Caco-2 (cell line): ENCODE results near the gene AGPAT1. TPM values are rescaled to one million over a fixed set of nuclear protein-coding genes. Genes with fewer than 3 reads are reported as not detected.
A peak's percentile ranks its signal among the peaks of the same experiment; 100 is the strongest.

ENCODE experiments used
- BruUV-seq: library from RNA; stranded (reverse); fragments of 400-500 nt; replicated peaks from 2 replicates; lab custom pipeline; 2021; lab: Mats Ljungman, UMichigan
- CTCF ChIA-PET: fragments of 300-600 bp; sonication (Branson Sonifier 250); formaldehyde crosslinking; loops from one replicate; lab custom pipeline; 2022; ENCODE audit warnings: antibody characterized with exemption; lab: Charles Lee
- POLR2A ChIA-PET: fragments of 300-600 bp; sonication (Branson Sonifier 250); formaldehyde crosslinking; loops from one replicate; lab custom pipeline; 2022; ENCODE audit warnings: antibody characterized with exemption; lab: Charles Lee
- DNase-seq, 2 experiments: peaks; one replicate each; pipeline versions ENCODE4 v3.0.0 to v3.0.0-alpha.2; 2020 to 2022
- H3K27me3 ChIP-seq: replicated peaks from 2 replicates; pipeline ENCODE4 v1.6.0; 2011; ENCODE audit warnings: low read length; ENCODE audit not compliant: control insufficient read depth, insufficient read depth
- H3K36me3 ChIP-seq: 2 replicates; pipeline ENCODE4 v1.5.1; 2011; ENCODE audit warnings: low read length; ENCODE audit not compliant: control insufficient read depth, insufficient read depth
- H3K4me1 ChIP-seq: fragments of 250-450 bp; sonication (Bioruptor Pico); 2 replicates; pipeline ENCODE4 v1.5.1; 2020; ENCODE audit warnings: mild to moderate bottlenecking
- H3K4me3 ChIP-seq: 2 replicates; pipeline ENCODE4 v1.5.1; 2011; ENCODE audit warnings: low read depth, mild to moderate bottlenecking, control low read depth, low read length
- H3K9me3 ChIP-seq: fragments of 250-450 bp; sonication (Bioruptor Pico); 2 replicates; pipeline ENCODE4 v1.5.1; 2020; ENCODE audit warnings: mild to moderate bottlenecking, moderate library complexity
- H3K27ac Mint-ChIP-seq: one replicate; pipeline ENCODE4 v1.8.0; 2022; ENCODE audit warnings: mixed read lengths; ENCODE audit not compliant: unreplicated experiment
- H3K27me3 Mint-ChIP-seq: one replicate; pipeline ENCODE4 v1.8.0; 2022; ENCODE audit warnings: mixed read lengths; ENCODE audit not compliant: insufficient read depth, unreplicated experiment
- H3K36me3 Mint-ChIP-seq: one replicate; pipeline ENCODE4 v1.8.0; 2022; ENCODE audit warnings: mild to moderate bottlenecking, mixed read lengths; ENCODE audit not compliant: insufficient read depth, unreplicated experiment
- H3K4me1 Mint-ChIP-seq: one replicate; pipeline ENCODE4 v1.8.0; 2022; ENCODE audit warnings: low read depth, mixed read lengths; ENCODE audit not compliant: unreplicated experiment
- H3K4me3 Mint-ChIP-seq: one replicate; pipeline ENCODE4 v1.8.0; 2022; ENCODE audit warnings: mild to moderate bottlenecking, moderate library complexity, mixed read lengths; ENCODE audit not compliant: unreplicated experiment
- H3K9me3 Mint-ChIP-seq: one replicate; pipeline ENCODE4 v1.8.0; 2022; ENCODE audit warnings: mixed read lengths; ENCODE audit not compliant: unreplicated experiment
- intact Hi-C: fragments of 100-400 bp; cut with micrococcal nuclease; formaldehyde crosslinking; loops from one replicate; pipeline ENCODE4 v1.10.0; 2022; ENCODE audit not compliant: unreplicated experiment
- microRNA-seq: library from miRNA; unstranded; fragments of <30 nt; microRNA quantifications from one replicate; pipeline ENCODE4 v1.2.0, GENCODE V29; 2022
- total RNA-seq: library from RNA; stranded (reverse); gene quantifications from 2 replicates; pipeline ENCODE4 v1.2.3, GENCODE V29; 2022
- TF ChIP-seq, protein P1 (sequence below), 2 experiments: fragments of 200-600 bp in 1 of 2; IDR thresholded peaks; 1 replicate in 1 of 2; 2 replicates in 1 of 2; pipeline versions ENCODE4 v1.5.1 to v1.8.0; 2011 to 2022; ENCODE audit warnings: antibody characterized with exemption in 1 of 2, control low read depth in 1 of 2, inconsistent platforms in 1 of 2, low read depth in 1 of 2, low read length in 1 of 2, mild to moderate bottlenecking in 1 of 2, moderate library complexity in 1 of 2; ENCODE audit not compliant: insufficient read depth in 1 of 2, severe bottlenecking in 1 of 2, unreplicated experiment in 1 of 2

Gene AGPAT1
- total RNA-seq, 1 experiment from 2014 or later, result 60.4 TPM

DNA sequence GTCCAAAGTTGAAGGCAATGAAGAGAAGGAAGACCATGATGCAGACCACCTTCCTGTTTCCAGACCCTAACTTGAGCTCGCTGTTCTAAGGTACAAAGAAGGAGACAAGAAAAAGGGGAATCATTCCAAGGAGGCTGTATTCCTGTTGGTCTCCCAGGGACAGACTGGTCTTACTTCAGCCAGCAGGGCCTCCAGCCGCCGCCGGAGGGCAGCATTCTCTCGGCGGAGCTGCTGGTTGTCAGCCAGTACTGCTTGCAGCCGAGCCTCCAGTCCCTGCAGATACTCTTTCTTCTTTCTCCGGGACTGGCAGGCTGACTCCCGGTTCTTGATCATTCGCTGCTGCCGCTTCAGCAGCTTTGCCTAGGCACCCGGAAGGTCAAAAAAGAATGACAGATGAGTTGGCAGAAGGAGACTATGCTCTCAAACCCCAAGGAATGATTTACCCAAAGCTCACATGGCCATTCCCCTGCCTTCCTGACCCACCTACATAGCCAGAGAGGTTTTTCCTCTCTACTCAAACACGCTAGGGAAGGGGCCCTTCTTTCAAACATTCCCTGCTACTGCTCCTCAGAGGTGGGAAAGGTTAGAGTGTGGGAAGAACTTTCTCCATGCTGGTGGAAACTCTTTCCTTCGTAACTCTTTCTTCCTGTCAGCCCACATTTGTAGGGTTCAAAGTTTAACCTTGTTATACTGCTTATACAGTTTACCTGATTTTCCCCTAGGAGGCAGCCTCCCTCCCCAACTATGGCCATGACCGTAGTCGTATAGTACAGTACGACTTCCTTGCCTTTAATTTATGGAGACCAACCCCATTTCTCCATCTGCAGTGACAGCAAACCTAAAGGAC lies 56.9 kb downstream of the AGPAT1 start:
- Histone ChIP-seq H3K36me3 (peaks cover 5% of the 10 kb centered on the region), H3K4me3 (no peak overlapping the region), H3K4me1 (peaks cover 4% of the 10 kb centered on the region), H3K9me3 (no peaks in the 10 kb centered on the region), H3K27me3 (no peaks in the 10 kb centered on the region)
- H3K27ac Mint-ChIP-seq, result peak overlapping the region; percentile 77
- intact Hi-C loops, result loop anchor here (1.0 to 5.0 kb wide), 3 partner anchors 35 to 217 kb away; partner anchors contain the start of genes PPT2 and ZBTB12
- no peaks in the 10 kb centered on the region for H3K27me3 Mint-ChIP-seq
- peaks cover 52% of the 10 kb centered on the region for H3K36me3 Mint-ChIP-seq
- no TSS peak for BruUV-seq
- H3K4me3 Mint-ChIP-seq, result peak overlapping the region; percentile 60
- CTCF ChIA-PET, result interaction anchor here (0.5 to 2.7 kb wide), 10 partner anchors 9 to 88 kb away, joined by 3 to 11 read pairs (median 4); partner anchors contain the start of genes ATF6B and FKBPL
- TF ChIP-seq, protein P1, sequence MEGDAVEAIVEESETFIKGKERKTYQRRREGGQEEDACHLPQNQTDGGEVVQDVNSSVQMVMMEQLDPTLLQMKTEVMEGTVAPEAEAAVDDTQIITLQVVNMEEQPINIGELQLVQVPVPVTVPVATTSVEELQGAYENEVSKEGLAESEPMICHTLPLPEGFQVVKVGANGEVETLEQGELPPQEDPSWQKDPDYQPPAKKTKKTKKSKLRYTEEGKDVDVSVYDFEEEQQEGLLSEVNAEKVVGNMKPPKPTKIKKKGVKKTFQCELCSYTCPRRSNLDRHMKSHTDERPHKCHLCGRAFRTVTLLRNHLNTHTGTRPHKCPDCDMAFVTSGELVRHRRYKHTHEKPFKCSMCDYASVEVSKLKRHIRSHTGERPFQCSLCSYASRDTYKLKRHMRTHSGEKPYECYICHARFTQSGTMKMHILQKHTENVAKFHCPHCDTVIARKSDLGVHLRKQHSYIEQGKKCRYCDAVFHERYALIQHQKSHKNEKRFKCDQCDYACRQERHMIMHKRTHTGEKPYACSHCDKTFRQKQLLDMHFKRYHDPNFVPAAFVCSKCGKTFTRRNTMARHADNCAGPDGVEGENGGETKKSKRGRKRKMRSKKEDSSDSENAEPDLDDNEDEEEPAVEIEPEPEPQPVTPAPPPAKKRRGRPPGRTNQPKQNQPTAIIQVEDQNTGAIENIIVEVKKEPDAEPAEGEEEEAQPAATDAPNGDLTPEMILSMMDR (IDR thresholded peaks at IDR 0.05; ENCODE audit: insufficient read depth in 1 of 2, low read depth in 1 of 2, low read length in 1 of 2, severe bottlenecking in 1 of 2, unreplicated experiment in 1 of 2), result peak; percentile 89 to 95
- H3K9me3 Mint-ChIP-seq, result no peaks in the 10 kb centered on the region
- peak; percentile 86 to 91 for DNase-seq
- POLR2A ChIA-PET, result interaction anchor here (0.8 to 1.3 kb wide), 2 partner anchors 9 to 77 kb away, joined by 3 read pairs; partner anchors contain the start of gene ATF6B
- H3K4me1 Mint-ChIP-seq, result peaks cover 16% of the 10 kb centered on the region

Small RNA genes within 50 kb of the gene (microRNA-seq; reads per million reads assigned to microRNA genes)
- gene MIR6721 (3.3 reads per million, percentile 21 among the genes with 10 or more reads in this experiment), gene MIR6833 (not detected)

Other genes starting within 250 kb of the AGPAT1 start
- gene C2, start 248.4 kb downstream of the AGPAT1 start, total RNA-seq, result 4.8 and 4.9 TPM in 2 replicates
- 31.0 and 32.1 TPM in 2 replicates for gene CFB, start 230.0 kb downstream of the AGPAT1 start, total RNA-seq
- gene NELFE, start 217.1 kb downstream of the AGPAT1 start, total RNA-seq, result 75.3 and 82.0 TPM in 2 replicates
- 70.0 and 77.9 TPM in 2 replicates for gene SKIC2, start 216.9 kb downstream of the AGPAT1 start, total RNA-seq
- gene DXO, start 203.9 kb downstream of the AGPAT1 start, total RNA-seq, result 22.4 and 23.7 TPM in 2 replicates
- 1.0 and 1.5 TPM in 2 replicates for gene C4A, start 194.0 kb downstream of the AGPAT1 start, total RNA-seq
- 1.1 and 1.4 TPM in 2 replicates for gene C4B, start 161.3 kb downstream of the AGPAT1 start, total RNA-seq
- gene CYP21A2, start 137.7 kb downstream of the AGPAT1 start, total RNA-seq, result not detected in 2 replicates
- gene TNXB, start 66.7 kb downstream of the AGPAT1 start, total RNA-seq, result 2.7 and 3.9 TPM in 2 replicates
- 61.5 and 64.9 TPM in 2 replicates for gene ATF6B, start 47.8 kb downstream of the AGPAT1 start, total RNA-seq
- 8.9 and 9.1 TPM in 2 replicates for gene FKBPL, start 45.8 kb downstream of the AGPAT1 start, total RNA-seq
- 2.0 and 3.6 TPM in 2 replicates for gene PRRT1, start 24.1 kb downstream of the AGPAT1 start, total RNA-seq
- gene PPT2, start 21.9 kb downstream of the AGPAT1 start, total RNA-seq, result 80.8 and 92.5 TPM in 2 replicates
- gene EGFL8, start 11.5 kb downstream of the AGPAT1 start, total RNA-seq, result 44.6 and 45.0 TPM in 2 replicates
- 64.7 and 70.7 TPM in 2 replicates for gene RNF5, start 2.3 kb upstream of the AGPAT1 start, total RNA-seq
- gene AGER, start 8.2 kb upstream of the AGPAT1 start, total RNA-seq, result 8.3 and 10.3 TPM in 2 replicates
- gene PBX2, start 14.1 kb upstream of the AGPAT1 start, total RNA-seq, result 96.3 and 96.5 TPM in 2 replicates
- 0.41 and 0.67 TPM in 2 replicates for gene GPSM3, start 16.6 kb upstream of the AGPAT1 start, total RNA-seq
- gene NOTCH4, start 48.0 kb upstream of the AGPAT1 start, total RNA-seq, result 0.30 and 0.43 TPM in 2 replicates
- gene TSBP1, start 195.8 kb upstream of the AGPAT1 start, total RNA-seq, result not detected in 2 replicates
- not detected in 2 replicates for gene BTNL2, start 231.1 kb upstream of the AGPAT1 start, total RNA-seq